ENCODE results near the gene TRAP1.
A peak's percentile ranks its signal among the peaks of the same experiment; 100 is the strongest.
"Not testable (repeated sequence)": the region's sequence is repeated elsewhere in the genome, so short reads cannot be mapped to it uniquely, and the experiment has no call there.

Gene TRAP1

GRCh38 chr16:3645108-3645503 lies 72.2 kb downstream of the TRAP1 start:
- no peak for DNase-seq

GRCh38 chr16:3643095-3643730 lies 74.1 kb downstream of the TRAP1 start:
- DNase-seq, result no peak

- no peak for DNase-seq
These were observed 74.8 kb downstream of the TRAP1 start for GRCh38 chr16:3642397-3643094.

GRCh38 chr16:3641801-3642396 lies 75.4 kb downstream of the TRAP1 start:
- no peak for DNase-seq

GRCh38 chr16:3640632-3641501 lies 76.5 kb downstream of the TRAP1 start:
- no peak for DNase-seq

- no peak for DNase-seq
These were observed 77.1 kb downstream of the TRAP1 start for GRCh38 chr16:3640207-3640606.

GRCh38 chr16:3638916-3639644 lies 78.2 kb downstream of the TRAP1 start:
- DNase-seq, result no peak

- no peak for DNase-seq
These were observed 79.9 kb downstream of the TRAP1 start for GRCh38 chr16:3637371-3637923.

GRCh38 chr16:3625911-3626732 lies 91.2 kb downstream of the TRAP1 start:
- DNase-seq, result no peak

GRCh38 chr16:3625331-3625730 lies 92.0 kb downstream of the TRAP1 start:
- no peak for DNase-seq

GRCh38 chr16:3623642-3624041 lies 93.7 kb downstream of the TRAP1 start:
- DNase-seq, result no peak

GRCh38 chr16:3618769-3619141 lies 98.6 kb downstream of the TRAP1 start:
- DNase-seq, result no peak

GRCh38 chr16:3612510-3613466 lies 104.5 kb downstream of the TRAP1 start:
- no peak for DNase-seq

- DNase-seq, result peak; percentile 90
These were observed 106.0 kb downstream of the TRAP1 start, which contains the start of gene SLX4 for GRCh38 chr16:3611146-3611975. SLX4 (minus strand) TSS chr16:3611606; CDS start chr16:3608964, 2,642 bp downstream.

- DNase-seq, result no peak
These were observed 106.6 kb downstream of the TRAP1 start for GRCh38 chr16:3610698-3611145.

GRCh38 chr16:3609895-3610697 lies 107.2 kb downstream of the TRAP1 start:
- no peak for DNase-seq

- not testable (repeated sequence) for DNase-seq
These were observed 108.3 kb downstream of the TRAP1 start for GRCh38 chr16:3608976-3609375.

GRCh38 chr16:3608069-3608468 lies 109.3 kb downstream of the TRAP1 start:
- DNase-seq, result no peak

Data from COR-L47 (cell line).